Natural killer cell treated with Interleukin-12 subunit alpha and Interleukin-12 subunit beta and Interleukin-15 and Interleukin-18, amount 100 ng/mL, for 72 hours (primary cell): ENCODE data around the gene POLR3B. TPM values are rescaled to one million over a fixed set of nuclear protein-coding genes. Genes with fewer than 3 reads are reported as not detected.
"Not testable (repeated sequence)": the region's sequence is repeated elsewhere in the genome, so short reads cannot be mapped to it uniquely, and the experiment has no call there.

ENCODE experiments used
- ATAC-seq, 2 donors: fragments of 150-1000 bp; cut with Tn5 transposase in 1 of 2; sonication (Bioruptor Pico), chemical (Tn5 transposase) in 1 of 2; 2 replicates each; pipeline ENCODE4 v1.10.0; 2021
- DNase-seq: peaks from one replicate; pipeline ENCODE4 v3.0.0; 2022; ENCODE audit warnings: low spot score
- H3K27ac Mint-ChIP-seq, 2 donors: 1 replicate in 1 of 2; 2 replicates in 1 of 2; pipeline ENCODE4 v1.8.0; 2022; ENCODE audit warnings: mixed read lengths in 2 of 2, mild to moderate bottlenecking in 1 of 2, moderate library complexity in 1 of 2
- H3K27me3 Mint-ChIP-seq, 2 donors: 1 replicate in 1 of 2; 2 replicates in 1 of 2; pipeline ENCODE4 v1.8.0; 2022; ENCODE audit warnings: mixed read lengths in 2 of 2
- H3K36me3 Mint-ChIP-seq: one replicate; pipeline ENCODE4 v1.8.0; 2022; ENCODE audit warnings: mixed read lengths
- H3K4me1 Mint-ChIP-seq, 2 donors: 1 replicate in 1 of 2; 2 replicates in 1 of 2; pipeline ENCODE4 v1.8.0; 2022; ENCODE audit warnings: low read depth in 2 of 2, mixed read lengths in 2 of 2, mild to moderate bottlenecking in 1 of 2
- H3K4me3 Mint-ChIP-seq: one replicate; pipeline ENCODE4 v1.8.0; 2022; ENCODE audit warnings: mixed read lengths
- H3K9me3 Mint-ChIP-seq: 2 replicates; pipeline ENCODE4 v1.8.0; 2022; ENCODE audit warnings: mixed read lengths
- total RNA-seq, 2 donors: library from RNA; stranded (reverse); gene quantifications; one replicate each; pipeline ENCODE4 v1.2.3, GENCODE V29; 2022

The POLR3B gene
- total RNA-seq, 2 donors from 2014 or later: 9.0 to 12.3 TPM

GRCh38 chr12:106359646-106360399 lies 2.3 kb downstream of the POLR3B start:
- Mint-ChIP-seq H3K4me1 (peaks cover 12 to 17% of the 10 kb centered on the region in 2 donors), H3K36me3 (no peaks in the 10 kb centered on the region), H3K9me3 (no peaks in the 10 kb centered on the region), H3K4me3 (no peak overlapping the region), H3K27ac (no peak overlapping the region), H3K27me3 (no peaks in the 10 kb centered on the region)
- no peak for ATAC-seq
- DNase-seq: no peak

GRCh38 chr12:106360400-106360994 lies 2.9 kb downstream of the POLR3B start:
- no peaks in the 10 kb centered on the region for H3K36me3 Mint-ChIP-seq
- no peak for DNase-seq
- no peaks in the 10 kb centered on the region for H3K9me3 Mint-ChIP-seq
- no peak overlapping the region for H3K4me3 Mint-ChIP-seq
- H3K27ac Mint-ChIP-seq: no peak overlapping the region
- H3K27me3 Mint-ChIP-seq: no peaks in the 10 kb centered on the region
- H3K4me1 Mint-ChIP-seq: peaks cover 12 to 17% of the 10 kb centered on the region in 2 donors
- no peak for ATAC-seq

GRCh38 chr12:106362971-106363370 lies 5.4 kb downstream of the POLR3B start:
- no peak for DNase-seq
- no peak overlapping the region for H3K4me3 Mint-ChIP-seq
- no peak overlapping the region for H3K27ac Mint-ChIP-seq
- H3K36me3 Mint-ChIP-seq: no peaks in the 10 kb centered on the region
- H3K4me1 Mint-ChIP-seq: peaks cover 6 to 9% of the 10 kb centered on the region in 2 donors
- H3K9me3 Mint-ChIP-seq: no peaks in the 10 kb centered on the region
- H3K27me3 Mint-ChIP-seq: no peaks in the 10 kb centered on the region
- ATAC-seq: no peak

- H3K9me3 Mint-ChIP-seq: no peaks in the 10 kb centered on the region
- DNase-seq (no peak), ATAC-seq (no peak)
- peaks cover 5% of the 10 kb centered on the region for H3K36me3 Mint-ChIP-seq
- no peaks in the 10 kb centered on the region for H3K27me3 Mint-ChIP-seq
- H3K4me3 Mint-ChIP-seq: no peak overlapping the region
- H3K27ac Mint-ChIP-seq: no peak overlapping the region
- H3K4me1 Mint-ChIP-seq: no peaks in the 10 kb centered on the region
Measured at GRCh38 chr12:106364261-106364660, 6.7 kb downstream of the POLR3B start.

- Mint-ChIP-seq H3K4me1 (no peaks in the 10 kb centered on the region), H3K27ac (no peak overlapping the region), H3K9me3 (no peaks in the 10 kb centered on the region), H3K4me3 (no peak overlapping the region), H3K36me3 (peaks cover 19% of the 10 kb centered on the region), H3K27me3 (no peaks in the 10 kb centered on the region)
- DNase-seq (no peak), ATAC-seq (no peak)
Measured at GRCh38 chr12:106369624-106370346, 12.2 kb downstream of the POLR3B start.

GRCh38 chr12:106378788-106379187 lies 21.2 kb downstream of the POLR3B start:
- H3K27me3 Mint-ChIP-seq: no peaks in the 10 kb centered on the region
- H3K4me3 Mint-ChIP-seq: no peak overlapping the region
- H3K4me1 Mint-ChIP-seq: peaks cover 6 to 11% of the 10 kb centered on the region in 2 donors
- no peaks in the 10 kb centered on the region for H3K9me3 Mint-ChIP-seq
- peaks cover 36% of the 10 kb centered on the region for H3K36me3 Mint-ChIP-seq
- DNase-seq (no peak), ATAC-seq (no peak)
- H3K27ac Mint-ChIP-seq: no peak overlapping the region

GRCh38 chr12:106380954-106381353 lies 23.4 kb downstream of the POLR3B start:
- no peak for DNase-seq
- Mint-ChIP-seq H3K36me3 (peaks cover 25% of the 10 kb centered on the region), H3K4me1 (peaks cover 6 to 11% of the 10 kb centered on the region in 2 donors), H3K9me3 (no peaks in the 10 kb centered on the region), H3K4me3 (no peak overlapping the region), H3K27ac (no peak overlapping the region), H3K27me3 (no peaks in the 10 kb centered on the region)
- peak in 1 of 2 donors; percentile 59 for ATAC-seq

GRCh38 chr12:106381866-106382265 lies 24.3 kb downstream of the POLR3B start:
- not testable (repeated sequence) for ATAC-seq, H3K27ac Mint-ChIP-seq, H3K9me3 Mint-ChIP-seq, DNase-seq, H3K27me3 Mint-ChIP-seq, H3K4me3 Mint-ChIP-seq
- Mint-ChIP-seq H3K4me1 (peaks cover 6 to 11% of the 10 kb centered on the region in 2 donors), H3K36me3 (peaks cover 21% of the 10 kb centered on the region)

GRCh38 chr12:106386813-106387535 lies 29.4 kb downstream of the POLR3B start:
- Mint-ChIP-seq H3K4me1 (no peaks in the 10 kb centered on the region), H3K27ac (no peak overlapping the region), H3K27me3 (no peaks in the 10 kb centered on the region), H3K36me3 (peaks cover 8% of the 10 kb centered on the region), H3K9me3 (no peaks in the 10 kb centered on the region), H3K4me3 (no peak overlapping the region)
- ATAC-seq: no peak
- DNase-seq: no peak

- ATAC-seq (no peak), DNase-seq (no peak)
- Mint-ChIP-seq H3K4me3 (no peak overlapping the region), H3K36me3 (peaks cover 2% of the 10 kb centered on the region), H3K27me3 (no peaks in the 10 kb centered on the region), H3K4me1 (no peaks in the 10 kb centered on the region), H3K9me3 (no peaks in the 10 kb centered on the region), H3K27ac (no peak overlapping the region)
Measured at GRCh38 chr12:106387848-106388377, 30.4 kb downstream of the POLR3B start.

GRCh38 chr12:106389151-106389550 lies 31.6 kb downstream of the POLR3B start:
- H3K4me1 Mint-ChIP-seq: no peaks in the 10 kb centered on the region
- H3K9me3 Mint-ChIP-seq: no peaks in the 10 kb centered on the region

GRCh38 chr12:106392759-106393158 lies 35.2 kb downstream of the POLR3B start:
- Mint-ChIP-seq H3K4me3 (no peak overlapping the region), H3K27me3 (no peaks in the 10 kb centered on the region), H3K4me1 (no peaks in the 10 kb centered on the region), H3K27ac (no peak overlapping the region), H3K36me3 (peaks cover 22% of the 10 kb centered on the region), H3K9me3 (no peaks in the 10 kb centered on the region)
- no peak for ATAC-seq
- no peak for DNase-seq

More at GRCh38 chr12:106389151-106389550, 31.6 kb downstream of the POLR3B start:
- DNase-seq: no peak
- no peak overlapping the region for H3K4me3 Mint-ChIP-seq
- no peak overlapping the region for H3K27ac Mint-ChIP-seq
- ATAC-seq: no peak
- H3K27me3 Mint-ChIP-seq: no peaks in the 10 kb centered on the region
- peaks cover 11% of the 10 kb centered on the region for H3K36me3 Mint-ChIP-seq

- Mint-ChIP-seq H3K27me3 (no peaks in the 10 kb centered on the region), H3K9me3 (no peaks in the 10 kb centered on the region), H3K27ac (no peak overlapping the region), H3K4me3 (no peak overlapping the region), H3K4me1 (no peaks in the 10 kb centered on the region), H3K36me3 (peaks cover 10% of the 10 kb centered on the region)
- ATAC-seq (no peak), DNase-seq (no peak)
Measured at GRCh38 chr12:106409878-106410277, 52.3 kb downstream of the POLR3B start.
